HG02885 (cell line): ENCODE data around the gene SOX6.

Experiments
- ATAC-seq: cut with Tn5 transposase; IDR thresholded peaks from one replicate; pipeline ENCODE4 v1.9.1; 2021; ENCODE audit warnings: mild to moderate bottlenecking; ENCODE audit not compliant: unreplicated experiment, poor library complexity

The SOX6 gene

GRCh38 chr11:16365581-16366228 lies 9.4 kb upstream of the SOX6 start:
- ATAC-seq = no peak

- ATAC-seq = no peak
These were observed 7.9 kb upstream of the SOX6 start for GRCh38 chr11:16364254-16364653.

GRCh38 chr11:16363706-16364105 lies 7.4 kb upstream of the SOX6 start:
- ATAC-seq = no peak

GRCh38 chr11:16361108-16361865 lies 4.9 kb upstream of the SOX6 start:
- no peak for ATAC-seq

GRCh38 chr11:16359369-16359768 lies 3.0 kb upstream of the SOX6 start:
- no peak for ATAC-seq

- ATAC-seq = no peak
These were observed 2.4 kb upstream of the SOX6 start for GRCh38 chr11:16358726-16359125.

- no peak for ATAC-seq
These were observed 1.4 kb upstream of the SOX6 start for GRCh38 chr11:16357775-16358174.

GRCh38 chr11:16356761-16357393 lies 531 bp upstream of the SOX6 start:
- ATAC-seq = no peak

GRCh38 chr11:16352707-16353106 lies 3.6 kb downstream of the SOX6 start:
- ATAC-seq = no peak

GRCh38 chr11:16350125-16350524 lies 6.2 kb downstream of the SOX6 start:
- no peak for ATAC-seq

GRCh38 chr11:16347928-16348685 lies 8.2 kb downstream of the SOX6 start:
- ATAC-seq = no peak

GRCh38 chr11:16346975-16347374 lies 9.4 kb downstream of the SOX6 start:
- ATAC-seq = no peak

- no peak for ATAC-seq
These were observed 14.5 kb downstream of the SOX6 start for GRCh38 chr11:16341853-16342252.

GRCh38 chr11:16338393-16338792 lies 18.0 kb downstream of the SOX6 start:
- ATAC-seq = no peak

GRCh38 chr11:16337421-16338213 lies 18.7 kb downstream of the SOX6 start:
- no peak for ATAC-seq

GRCh38 chr11:16336721-16337120 lies 19.6 kb downstream of the SOX6 start:
- no peak for ATAC-seq

GRCh38 chr11:16336204-16336603 lies 20.1 kb downstream of the SOX6 start:
- ATAC-seq = no peak

GRCh38 chr11:16335236-16335962 lies 20.9 kb downstream of the SOX6 start:
- no peak for ATAC-seq

GRCh38 chr11:16326679-16327297 lies 29.6 kb downstream of the SOX6 start:
- ATAC-seq = no peak
